ENCODE results near the gene ATP10A.

ATP10A gene

GRCh38 chr15:25714538-25714840 lies 148.6 kb downstream of the ATP10A start:
- Mint-ChIP-seq H3K4me3 (no peak overlapping the region), H3K27ac (no peak overlapping the region), H3K36me3 (ENCODE audit: low read depth) (peaks cover 23% of the 10 kb centered on the region), H3K9me3 (no peaks in the 10 kb centered on the region), H3K4me1 (ENCODE audit: low read depth) (no peaks in the 10 kb centered on the region), H3K27me3 (ENCODE audit: low read depth) (no peaks in the 10 kb centered on the region)
- DNase-seq (ENCODE audit: low spot score) = no peak

DNA sequence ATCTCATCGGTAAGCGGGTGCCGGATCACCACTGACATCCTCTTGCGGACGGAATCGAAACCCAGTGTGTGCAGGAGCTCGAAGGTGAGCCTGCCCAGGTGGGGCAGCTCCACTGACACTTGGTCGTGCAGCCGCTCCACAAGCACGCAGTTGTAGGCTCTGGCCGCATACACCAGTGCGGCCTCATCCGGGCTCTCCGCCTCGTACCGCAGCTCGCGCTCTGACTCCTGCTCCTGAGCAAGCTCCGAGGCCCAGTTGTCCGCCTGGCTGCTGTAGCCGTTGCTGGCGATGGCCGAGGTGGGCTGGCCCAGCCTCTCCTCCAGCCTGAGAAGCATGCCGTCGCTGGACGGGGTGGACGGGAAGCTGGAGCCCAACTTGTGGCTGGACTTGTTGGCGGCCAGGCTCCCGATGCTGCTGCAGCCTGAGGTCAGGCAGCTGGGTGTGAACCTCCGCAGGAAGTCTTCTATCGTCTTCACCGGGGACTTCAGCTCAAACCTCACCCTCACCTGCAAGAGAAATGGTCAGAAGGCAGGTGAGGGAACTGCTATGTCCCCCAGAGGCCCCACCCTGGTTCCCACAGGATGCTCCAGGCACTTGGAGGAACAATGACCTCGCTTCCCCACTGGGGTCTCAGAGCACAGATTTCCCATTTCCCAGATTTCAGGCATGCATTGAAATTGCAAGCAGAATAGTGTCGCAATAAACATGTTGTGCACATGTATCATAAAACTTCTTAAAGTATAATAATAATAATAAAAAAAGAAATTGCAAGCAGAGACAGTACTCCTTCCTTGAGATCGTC lies 149.2 kb downstream of the ATP10A start:
- no peaks in the 10 kb centered on the region for H3K27me3 Mint-ChIP-seq (ENCODE audit: low read depth)
- H3K9me3 Mint-ChIP-seq = no peaks in the 10 kb centered on the region
- H3K27ac Mint-ChIP-seq = no peak overlapping the region
- DNase-seq (ENCODE audit: low spot score) = no peak
- peaks cover 20% of the 10 kb centered on the region for H3K36me3 Mint-ChIP-seq (ENCODE audit: low read depth)
- H3K4me3 Mint-ChIP-seq = no peak overlapping the region
- no peaks in the 10 kb centered on the region for H3K4me1 Mint-ChIP-seq (ENCODE audit: low read depth)

GRCh38 chr15:25712961-25713355 lies 150.2 kb downstream of the ATP10A start:
- Mint-ChIP-seq H3K27me3 (ENCODE audit: low read depth) (no peaks in the 10 kb centered on the region), H3K4me3 (no peak overlapping the region), H3K4me1 (ENCODE audit: low read depth) (no peaks in the 10 kb centered on the region), H3K9me3 (no peaks in the 10 kb centered on the region), H3K36me3 (ENCODE audit: low read depth) (peaks cover 15% of the 10 kb centered on the region), H3K27ac (no peak overlapping the region)
- DNase-seq (ENCODE audit: low spot score) = no peak

GRCh38 chr15:25712192-25712960 lies 150.8 kb downstream of the ATP10A start:
- Mint-ChIP-seq H3K36me3 (ENCODE audit: low read depth) (peaks cover 17% of the 10 kb centered on the region), H3K27ac (no peak overlapping the region), H3K9me3 (no peaks in the 10 kb centered on the region), H3K4me3 (no peak overlapping the region), H3K4me1 (ENCODE audit: low read depth) (no peaks in the 10 kb centered on the region), H3K27me3 (ENCODE audit: low read depth) (no peaks in the 10 kb centered on the region)
- no peak for DNase-seq (ENCODE audit: low spot score)

- Mint-ChIP-seq H3K27me3 (ENCODE audit: low read depth) (no peaks in the 10 kb centered on the region), H3K36me3 (ENCODE audit: low read depth) (peaks cover 15% of the 10 kb centered on the region), H3K4me1 (ENCODE audit: low read depth) (no peaks in the 10 kb centered on the region), H3K9me3 (no peaks in the 10 kb centered on the region), H3K27ac (no peak overlapping the region), H3K4me3 (no peak overlapping the region)
- no peak for DNase-seq (ENCODE audit: low spot score)
Observed at GRCh38 chr15:25711691-25712090, 151.4 kb downstream of the ATP10A start.

GRCh38 chr15:25711164-25711563 lies 152.0 kb downstream of the ATP10A start:
- Mint-ChIP-seq H3K36me3 (ENCODE audit: low read depth) (peaks cover 14% of the 10 kb centered on the region), H3K4me1 (ENCODE audit: low read depth) (no peaks in the 10 kb centered on the region), H3K27me3 (ENCODE audit: low read depth) (no peaks in the 10 kb centered on the region), H3K4me3 (no peak overlapping the region), H3K9me3 (no peaks in the 10 kb centered on the region), H3K27ac (no peak overlapping the region)
- DNase-seq (ENCODE audit: low spot score) = no peak

- no peaks in the 10 kb centered on the region for H3K27me3 Mint-ChIP-seq (ENCODE audit: low read depth)
- peak; percentile 21 for DNase-seq (ENCODE audit: low spot score)
- H3K36me3 Mint-ChIP-seq (ENCODE audit: low read depth) = peaks cover 21% of the 10 kb centered on the region
- H3K9me3 Mint-ChIP-seq = no peaks in the 10 kb centered on the region
- no peak overlapping the region for H3K4me3 Mint-ChIP-seq
- H3K4me1 Mint-ChIP-seq (ENCODE audit: low read depth) = no peaks in the 10 kb centered on the region
- H3K27ac Mint-ChIP-seq = no peak overlapping the region
Observed at GRCh38 chr15:25710184-25710583, 152.9 kb downstream of the ATP10A start.

DNA sequence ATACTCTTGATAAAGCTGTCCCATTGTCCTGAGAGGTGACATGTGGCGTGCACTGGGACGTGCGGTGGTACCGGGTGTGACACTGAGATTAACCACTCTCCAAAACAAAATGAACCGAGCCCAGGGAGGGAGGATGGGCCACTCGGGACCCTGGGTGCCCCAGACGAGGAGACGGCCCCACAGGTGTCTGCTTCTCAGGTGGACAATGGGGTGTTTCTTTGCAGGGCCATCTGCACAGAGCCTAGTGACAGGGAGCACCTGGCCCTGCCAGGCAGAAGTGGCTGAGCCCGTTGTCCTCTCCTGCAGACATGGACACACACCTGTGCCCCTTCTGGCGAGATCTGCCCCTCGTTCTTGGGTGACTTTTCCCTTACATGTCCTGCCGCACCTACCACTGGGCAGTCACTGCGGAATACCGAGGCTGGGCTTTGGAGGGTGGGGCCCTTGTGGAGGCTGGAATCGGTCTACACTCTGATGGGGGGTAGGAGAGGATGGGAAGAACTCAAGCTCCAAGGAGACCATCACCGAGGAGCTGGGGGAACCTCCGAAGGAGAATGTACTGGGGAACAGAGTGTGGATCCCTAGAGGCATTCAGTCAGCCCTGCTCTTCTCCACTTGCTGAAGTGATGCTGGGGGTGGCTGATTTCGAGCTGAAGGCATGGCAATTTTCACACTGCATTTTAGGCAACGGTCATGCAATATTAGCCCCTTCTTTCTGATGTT lies 153.5 kb downstream of the ATP10A start:
- DNase-seq (ENCODE audit: low spot score) = no peak
- H3K4me1 Mint-ChIP-seq (ENCODE audit: low read depth) = no peaks in the 10 kb centered on the region
- H3K27me3 Mint-ChIP-seq (ENCODE audit: low read depth) = no peaks in the 10 kb centered on the region
- H3K4me3 Mint-ChIP-seq = no peak overlapping the region
- no peaks in the 10 kb centered on the region for H3K9me3 Mint-ChIP-seq
- peaks cover 23% of the 10 kb centered on the region for H3K36me3 Mint-ChIP-seq (ENCODE audit: low read depth)
- H3K27ac Mint-ChIP-seq = no peak overlapping the region

- Mint-ChIP-seq H3K4me3 (no peak overlapping the region), H3K27me3 (ENCODE audit: low read depth) (no peaks in the 10 kb centered on the region), H3K27ac (no peak overlapping the region), H3K9me3 (no peaks in the 10 kb centered on the region), H3K36me3 (ENCODE audit: low read depth) (peaks cover 23% of the 10 kb centered on the region), H3K4me1 (ENCODE audit: low read depth) (no peaks in the 10 kb centered on the region)
- DNase-seq (ENCODE audit: low spot score) = no peak
Observed at GRCh38 chr15:25708391-25708790, 154.7 kb downstream of the ATP10A start.

GRCh38 chr15:25707656-25708365 lies 155.3 kb downstream of the ATP10A start:
- no peaks in the 10 kb centered on the region for H3K4me1 Mint-ChIP-seq (ENCODE audit: low read depth)
- H3K27ac Mint-ChIP-seq = no peak overlapping the region
- H3K36me3 Mint-ChIP-seq (ENCODE audit: low read depth) = peaks cover 23% of the 10 kb centered on the region
- DNase-seq (ENCODE audit: low spot score) = no peak
- no peaks in the 10 kb centered on the region for H3K27me3 Mint-ChIP-seq (ENCODE audit: low read depth)
- no peaks in the 10 kb centered on the region for H3K9me3 Mint-ChIP-seq
- no peak overlapping the region for H3K4me3 Mint-ChIP-seq

DNA sequence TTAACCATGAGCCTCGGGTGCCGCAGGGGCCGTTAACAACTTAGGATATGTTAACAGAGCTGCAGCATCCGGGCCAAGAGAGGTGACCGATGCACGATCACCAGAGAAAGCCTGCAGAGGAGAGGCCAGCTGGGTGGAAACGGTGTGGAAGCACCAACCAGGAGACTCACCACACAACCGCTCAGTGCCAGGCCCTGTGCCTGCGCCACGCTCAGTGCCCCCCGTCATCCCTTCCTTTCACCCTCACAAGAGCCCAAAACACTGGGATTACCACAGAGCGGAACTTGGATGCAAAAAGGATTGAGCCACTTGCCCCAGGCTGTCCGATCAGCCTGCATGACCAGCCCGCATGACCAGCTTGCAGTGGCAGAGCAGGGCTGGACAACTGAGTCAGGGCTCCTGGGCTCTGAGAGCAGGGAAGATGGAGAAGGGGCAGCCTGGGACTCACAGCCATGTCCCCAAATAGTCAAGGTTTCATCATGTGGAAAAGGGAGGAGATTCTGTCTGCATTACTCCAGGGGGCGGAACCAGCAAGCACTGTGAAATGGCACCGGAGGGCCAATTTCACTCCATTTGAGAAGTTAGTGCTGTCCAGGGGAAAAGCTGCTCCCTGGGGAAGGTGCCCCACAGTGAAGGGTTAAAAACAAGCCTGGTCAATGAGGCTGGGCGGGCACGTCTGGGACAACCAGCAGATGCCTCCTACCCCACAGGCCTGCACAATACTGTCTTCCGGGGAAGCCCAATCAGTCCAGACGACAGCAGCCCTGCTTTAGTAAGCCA lies 156.8 kb downstream of the ATP10A start:
- H3K27ac Mint-ChIP-seq = no peak overlapping the region
- peaks cover 15% of the 10 kb centered on the region for H3K36me3 Mint-ChIP-seq (ENCODE audit: low read depth)
- H3K4me1 Mint-ChIP-seq (ENCODE audit: low read depth) = no peaks in the 10 kb centered on the region
- no peak overlapping the region for H3K4me3 Mint-ChIP-seq
- H3K27me3 Mint-ChIP-seq (ENCODE audit: low read depth) = no peaks in the 10 kb centered on the region
- no peak for DNase-seq (ENCODE audit: low spot score)
- H3K9me3 Mint-ChIP-seq = no peaks in the 10 kb centered on the region

DNA sequence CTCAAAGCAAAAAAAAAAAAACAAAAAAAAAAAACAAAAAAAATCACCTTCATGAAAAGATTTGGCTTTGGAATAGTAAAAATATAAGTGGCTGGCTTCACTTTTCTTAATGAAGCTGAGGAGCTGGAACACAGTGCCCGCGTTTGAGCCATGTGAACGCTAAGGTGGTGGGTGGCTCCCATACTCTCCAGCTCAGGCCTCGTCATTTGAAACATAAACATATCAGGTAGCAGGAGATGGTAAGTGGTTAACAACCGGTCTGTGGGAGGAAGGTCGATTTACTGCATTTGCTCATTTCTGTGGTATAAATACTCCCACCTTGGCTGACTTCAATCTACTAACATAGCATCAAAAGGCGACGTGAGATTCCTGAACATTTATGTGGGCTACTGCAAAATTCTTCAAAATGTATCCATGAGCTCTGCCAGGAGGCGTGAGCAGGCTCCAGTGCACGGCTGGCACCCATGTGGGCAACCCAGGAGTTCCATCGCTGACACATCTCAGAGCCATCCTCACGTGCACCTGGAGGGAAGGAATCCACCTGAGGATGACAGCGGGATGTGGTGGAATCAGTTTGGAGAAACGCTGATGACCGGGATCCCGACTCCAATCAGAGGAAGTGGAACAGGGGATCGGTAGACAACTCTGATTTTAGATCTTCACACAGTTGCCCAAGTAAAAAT lies 157.6 kb downstream of the ATP10A start:
- Mint-ChIP-seq H3K27me3 (ENCODE audit: low read depth) (no peaks in the 10 kb centered on the region), H3K9me3 (no peaks in the 10 kb centered on the region), H3K4me3 (no peak overlapping the region), H3K4me1 (ENCODE audit: low read depth) (no peaks in the 10 kb centered on the region), H3K36me3 (ENCODE audit: low read depth) (peaks cover 19% of the 10 kb centered on the region), H3K27ac (no peak overlapping the region)
- no peak for DNase-seq (ENCODE audit: low spot score)

DNA sequence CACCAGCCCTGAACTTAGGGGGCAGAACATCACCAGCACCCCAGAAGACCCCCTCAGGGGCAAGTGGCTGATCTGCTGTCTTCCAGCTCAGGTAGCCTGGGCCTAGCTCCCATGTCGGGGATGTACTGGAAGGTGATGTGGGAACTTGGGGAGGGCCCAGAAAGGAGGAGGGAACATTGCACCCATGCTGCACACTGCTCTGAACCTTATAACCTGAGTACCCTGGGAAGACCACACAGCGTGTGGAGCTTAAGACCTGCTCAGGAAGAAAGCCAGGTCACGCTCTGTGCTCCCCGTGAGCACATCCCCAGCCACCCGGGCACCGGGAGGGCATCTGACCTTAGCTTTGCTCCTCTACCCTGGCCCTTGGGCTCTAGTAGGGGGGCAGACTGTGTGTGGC lies 159.4 kb downstream of the ATP10A start:
- H3K27ac Mint-ChIP-seq = no peak overlapping the region

More for the DNA sequence above, 159.4 kb downstream of the ATP10A start:
- H3K9me3 Mint-ChIP-seq = no peaks in the 10 kb centered on the region
- no peaks in the 10 kb centered on the region for H3K27me3 Mint-ChIP-seq (ENCODE audit: low read depth)
- H3K4me3 Mint-ChIP-seq = no peak overlapping the region
- no peaks in the 10 kb centered on the region for H3K4me1 Mint-ChIP-seq (ENCODE audit: low read depth)
- peaks cover 31% of the 10 kb centered on the region for H3K36me3 Mint-ChIP-seq (ENCODE audit: low read depth)
- DNase-seq (ENCODE audit: low spot score) = no peak

Measured in T-helper 2 cell treated with Interferon-gamma antibody and Interleukin-4, amounts not matched to agents 5 μg/mL and 100 μg/mL, for 36 hours (primary cell).